ENCODE data around the gene S1PR1. TPM values are rescaled to one million over a fixed set of nuclear protein-coding genes. Genes with fewer than 3 reads are reported as not detected.

S1PR1 gene
- total and polyA plus RNA-seq, 4 donors: 35.2 to 130 (median 116) TPM

GRCh38 chr1:101247404-101248287 is 10.8 kb downstream of the S1PR1 start:
- Histone ChIP-seq H3K9me3 (ENCODE audit: control insufficient read depth in 4 of 4, insufficient read depth in 3 of 4, low read length in 3 of 4) (peaks cover 0 to 2% (median 0%) of the 10 kb centered on the region in 4 donors), H3K27ac (ENCODE audit: low read depth in 1 of 2, low read length in 1 of 2) (no peak overlapping the region), H3K36me3 (ENCODE audit: control insufficient read depth in 4 of 4, insufficient read depth in 4 of 4, low read length in 4 of 4) (peaks cover 0 to 12% (median 6%) of the 10 kb centered on the region in 4 donors), H3K9ac (ENCODE audit: insufficient read depth in 1 of 2, low read length in 2 of 2) (no peak overlapping the region), H3K27me3 (ENCODE audit: control insufficient read depth in 3 of 3, insufficient read depth in 3 of 3, low read length in 2 of 3) (no peaks in the 10 kb centered on the region), H3K4me3 (no peak overlapping the region), H3K4me1 (ENCODE audit: control insufficient read depth in 5 of 5, insufficient read depth in 5 of 5, low read length in 5 of 5) (peaks cover 0 to 8% (median 2%) of the 10 kb centered on the region in 5 donors)
- TF ChIP-seq CTCF (IDR thresholded peaks at IDR 0.05; ENCODE audit: control extremely low read depth, extremely low read depth): no peak
- WGBS, 2 donors: 78 to 81% methylated on average over 6 of the region's 6 CpGs
- DNase-seq: no peak
- ATAC-seq (ENCODE audit: insufficient read depth, low FRiP score): no peak

- Histone ChIP-seq H3K9me3 (ENCODE audit: control insufficient read depth in 4 of 4, insufficient read depth in 3 of 4, low read length in 3 of 4) (peaks cover 0 to 2% (median 0%) of the 10 kb centered on the region in 4 donors), H3K27me3 (ENCODE audit: control insufficient read depth in 3 of 3, insufficient read depth in 3 of 3, low read length in 2 of 3) (no peaks in the 10 kb centered on the region), H3K9ac (ENCODE audit: insufficient read depth in 1 of 2, low read length in 2 of 2) (no peak overlapping the region), H3K4me1 (ENCODE audit: control insufficient read depth in 5 of 5, insufficient read depth in 5 of 5, low read length in 5 of 5) (peaks cover 0 to 6% (median 2%) of the 10 kb centered on the region in 5 donors), H3K36me3 (ENCODE audit: control insufficient read depth in 4 of 4, insufficient read depth in 4 of 4, low read length in 4 of 4) (no peaks in the 10 kb centered on the region), H3K4me3 (no peak overlapping the region), H3K27ac (ENCODE audit: low read depth in 1 of 2, low read length in 1 of 2) (no peak overlapping the region)
- no peak for ATAC-seq (ENCODE audit: insufficient read depth, low FRiP score)
- no peak for TF ChIP-seq CTCF (IDR thresholded peaks at IDR 0.05; ENCODE audit: control extremely low read depth, extremely low read depth)
- 72 to 79% methylated on average over 3 of the region's 3 CpGs for WGBS, 2 donors
- DNase-seq: no peak
Measured at GRCh38 chr1:101250222-101250621, 13.4 kb downstream of the S1PR1 start.

- Histone ChIP-seq H3K9me3 (ENCODE audit: control insufficient read depth in 4 of 4, insufficient read depth in 3 of 4, low read length in 3 of 4) (peaks cover 0 to under 1% (median 0%) of the 10 kb centered on the region in 4 donors), H3K27me3 (ENCODE audit: control insufficient read depth in 3 of 3, insufficient read depth in 3 of 3, low read length in 2 of 3) (no peaks in the 10 kb centered on the region), H3K27ac (ENCODE audit: low read depth in 1 of 2, low read length in 1 of 2) (no peak overlapping the region), H3K9ac (ENCODE audit: insufficient read depth in 1 of 2, low read length in 2 of 2) (no peak overlapping the region), H3K4me3 (no peak overlapping the region), H3K4me1 (ENCODE audit: control insufficient read depth in 5 of 5, insufficient read depth in 5 of 5, low read length in 5 of 5) (peaks cover 0 to 6% (median 0%) of the 10 kb centered on the region in 5 donors), H3K36me3 (ENCODE audit: control insufficient read depth in 4 of 4, insufficient read depth in 4 of 4, low read length in 4 of 4) (no peaks in the 10 kb centered on the region)
- ATAC-seq (ENCODE audit: insufficient read depth, low FRiP score): no peak
- TF ChIP-seq CTCF (IDR thresholded peaks at IDR 0.05; ENCODE audit: control extremely low read depth, extremely low read depth): no peak
- 46 to 56% methylated on average over 5 of the region's 5 CpGs for WGBS, 2 donors
- DNase-seq: peak in 2 of 3 donors; percentile 35 to 46
Measured at GRCh38 chr1:101250656-101251272, 13.9 kb downstream of the S1PR1 start.
